A673 (cell line): Measurements from ENCODE around the gene ITSN1.

ENCODE experiments used
- EZH2 ChIP-seq: fragments of 200-600 bp; sonication (generic); IDR thresholded peaks from 2 replicates; pipeline ENCODE4 v1.6.1; 2017; ENCODE audit warnings: borderline replicate concordance, low read depth, mild to moderate bottlenecking, mixed read lengths, antibody characterized with exemption, low read length; ENCODE audit not compliant: poor library complexity, severe bottlenecking
- TF ChIP-seq, protein P1 (sequence below): fragments of 300-800, 200-600 bp; sonication (generic); conservative IDR thresholded peaks from 2 replicates; pipeline ENCODE4 v1.5.1; 2017; ENCODE audit warnings: low read depth, mild to moderate bottlenecking, antibody characterized with exemption, low read length, moderate library complexity, mixed read lengths

DNA sequence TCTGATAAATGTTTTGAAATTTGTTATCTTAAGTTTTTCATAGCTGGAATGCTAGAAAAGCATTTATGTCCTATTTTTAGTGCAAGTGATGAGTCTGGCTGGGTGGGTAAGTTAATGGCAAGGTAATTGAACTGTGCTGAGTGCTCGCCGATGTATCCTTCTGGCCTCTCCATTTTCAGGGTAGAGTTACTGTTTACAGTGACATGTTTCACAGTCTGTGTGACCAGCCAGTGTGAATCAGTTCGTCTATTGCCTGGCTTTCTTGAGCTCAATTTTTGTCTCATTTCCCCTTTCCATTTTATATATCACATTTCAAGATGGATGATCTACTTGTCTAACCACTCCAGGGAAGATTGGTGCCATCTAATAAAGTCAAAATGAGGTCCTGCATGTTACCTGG lies 44.1 kb downstream of the ITSN1 start:
- TF ChIP-seq, protein P1, sequence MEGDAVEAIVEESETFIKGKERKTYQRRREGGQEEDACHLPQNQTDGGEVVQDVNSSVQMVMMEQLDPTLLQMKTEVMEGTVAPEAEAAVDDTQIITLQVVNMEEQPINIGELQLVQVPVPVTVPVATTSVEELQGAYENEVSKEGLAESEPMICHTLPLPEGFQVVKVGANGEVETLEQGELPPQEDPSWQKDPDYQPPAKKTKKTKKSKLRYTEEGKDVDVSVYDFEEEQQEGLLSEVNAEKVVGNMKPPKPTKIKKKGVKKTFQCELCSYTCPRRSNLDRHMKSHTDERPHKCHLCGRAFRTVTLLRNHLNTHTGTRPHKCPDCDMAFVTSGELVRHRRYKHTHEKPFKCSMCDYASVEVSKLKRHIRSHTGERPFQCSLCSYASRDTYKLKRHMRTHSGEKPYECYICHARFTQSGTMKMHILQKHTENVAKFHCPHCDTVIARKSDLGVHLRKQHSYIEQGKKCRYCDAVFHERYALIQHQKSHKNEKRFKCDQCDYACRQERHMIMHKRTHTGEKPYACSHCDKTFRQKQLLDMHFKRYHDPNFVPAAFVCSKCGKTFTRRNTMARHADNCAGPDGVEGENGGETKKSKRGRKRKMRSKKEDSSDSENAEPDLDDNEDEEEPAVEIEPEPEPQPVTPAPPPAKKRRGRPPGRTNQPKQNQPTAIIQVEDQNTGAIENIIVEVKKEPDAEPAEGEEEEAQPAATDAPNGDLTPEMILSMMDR = no peak
- no peak for TF ChIP-seq EZH2
